Left colon (tissue), 2 donors: ENCODE data around the gene TUBD1. TPM values are rescaled to one million over a fixed set of nuclear protein-coding genes. Genes with fewer than 3 reads are reported as not detected.
"Not testable (repeated sequence)": the region's sequence is repeated elsewhere in the genome, so short reads cannot be mapped to it uniquely, and the experiment has no call there.

Experiments
- ATAC-seq: fragments of 200-7000 bp; cut with Tn5 transposase; one replicate; pipeline ENCODE4 v1.9.1; 2020; ENCODE audit warnings: mild to moderate bottlenecking, moderate library complexity
- DNase-seq, 2 donors: peaks; one replicate each; pipeline ENCODE4 v3.0.0-alpha.2; 2020
- intact Hi-C, 2 donors: fragments of 100-400 bp; cut with DNase I in 1 of 2; cut with micrococcal nuclease in 1 of 2; formaldehyde crosslinking; loops; one replicate each; pipeline versions ENCODE4 v1.11.2 to v1.14.0; 2022; cut with DNase I, micrococcal nuclease
- long read RNA-seq: library from polyadenylated mRNA; unstranded; transcript quantifications from one replicate; pipeline ENCODE4 v2.0.0, GENCODE V29; 2021
- total RNA-seq, 2 donors: library from RNA; stranded (reverse); fragmentation: NEBNext Ultra II Directional; extraction: Animal tissue kit (Norgen Biotek cat#: 25700); gene quantifications; one replicate each; pipeline ENCODE4 v1.2.1, GENCODE V29; 2021
- donor health status: DM: no; HTN: no; CAD: no.
- donor health status: DM: yes; HTN: yes; CAD: no.

The TUBD1 gene
- 1 to 10 TPM; 6.0 to 6.1 TPM for total RNA-seq
- long read RNA-seq, partial matches to known transcripts = 1 of 6 reads
- long read RNA-seq, other reads (novel, unspliced or antisense) = 4 of 6 reads

GRCh38 chr17:59892924-59893675 lies at the start of gene TUBD1, which contains the start of gene RPS6KB1:
TUBD1 (minus strand) TSS chr17:59892943; CDS start chr17:59891002, 1,941 bp downstream.
RPS6KB1 (plus strand) TSS chr17:59893121; CDS start chr17:59893185, 64 bp downstream.
- ATAC-seq = peak; percentile 96
- DNase-seq = peak; percentile 96 to 98
- intact Hi-C loops = no loop called here

- ATAC-seq (no peak), DNase-seq (no peak)
- intact Hi-C loops = no loop called here
Observed at GRCh38 chr17:59941131-59941530, 48.4 kb upstream of the TUBD1 start.

- DNase-seq, ATAC-seq, intact Hi-C loops: not testable (repeated sequence)
Observed at GRCh38 chr17:59940697-59941096, 48.0 kb upstream of the TUBD1 start.

- intact Hi-C loops, ATAC-seq, DNase-seq: not testable (repeated sequence)
Observed at GRCh38 chr17:59933317-59933716, 40.6 kb upstream of the TUBD1 start.

GRCh38 chr17:59930768-59931167 lies 38.0 kb upstream of the TUBD1 start:
- not testable (repeated sequence) for ATAC-seq, DNase-seq

GRCh38 chr17:59930121-59930520 lies 37.4 kb upstream of the TUBD1 start:
- intact Hi-C loops, DNase-seq, ATAC-seq: not testable (repeated sequence)

More at GRCh38 chr17:59930768-59931167, 38.0 kb upstream of the TUBD1 start:
- intact Hi-C loops = not testable (repeated sequence)

- ATAC-seq, intact Hi-C loops, DNase-seq: not testable (repeated sequence)
Observed at GRCh38 chr17:59920637-59921036, 27.9 kb upstream of the TUBD1 start.

- ATAC-seq (no peak), DNase-seq (no peak)
- intact Hi-C loops = no loop called here
Observed at GRCh38 chr17:59916446-59916845, 23.7 kb upstream of the TUBD1 start.

- intact Hi-C loops = loop anchor here in 1 of 2 donors (5.0 kb wide), 1 partner anchor 123 kb away; no protein-coding TSS in a partner anchor
- peak; percentile 52 for ATAC-seq
Observed at GRCh38 chr17:59914274-59914854, 21.6 kb upstream of the TUBD1 start.

GRCh38 chr17:59907467-59907866 lies 14.7 kb upstream of the TUBD1 start:
- DNase-seq (no peak), ATAC-seq (no peak)
- intact Hi-C loops = no loop called here

More at GRCh38 chr17:59914274-59914854, 21.6 kb upstream of the TUBD1 start:
- no peak for DNase-seq

GRCh38 chr17:59903455-59903854 lies 10.7 kb upstream of the TUBD1 start:
- DNase-seq (no peak), ATAC-seq (no peak)
- intact Hi-C loops = no loop called here

- ATAC-seq (no peak), DNase-seq (no peak)
- intact Hi-C loops = no loop called here
Observed at GRCh38 chr17:59901604-59902003, 8.9 kb upstream of the TUBD1 start.

- intact Hi-C loops = no loop called here
- peak; percentile 78 for ATAC-seq
- DNase-seq = no peak
Observed at GRCh38 chr17:59899099-59899498, 6.4 kb upstream of the TUBD1 start.

- ATAC-seq (no peak), DNase-seq (no peak)
- intact Hi-C loops = no loop called here
Observed at GRCh38 chr17:59897090-59897489, 4.3 kb upstream of the TUBD1 start.

- DNase-seq = no peak
- intact Hi-C loops = no loop called here
- peak; percentile 9 for ATAC-seq
Observed at GRCh38 chr17:59893676-59894100, 945 bp upstream of the TUBD1 start.

- intact Hi-C loops = no loop called here
- ATAC-seq = peak; percentile 67
- DNase-seq = no peak
Observed at GRCh38 chr17:59892251-59892923, 356 bp downstream of the TUBD1 start.

GRCh38 chr17:59890720-59891119 lies 2.0 kb downstream of the TUBD1 start:
- no peak for DNase-seq
- intact Hi-C loops = no loop called here
- no peak for ATAC-seq

GRCh38 chr17:59888145-59888750 lies 4.5 kb downstream of the TUBD1 start:
- ATAC-seq = no peak
- intact Hi-C loops = no loop called here
- DNase-seq = no peak

- DNase-seq = no peak
- intact Hi-C loops = no loop called here
- ATAC-seq = no peak
Observed at GRCh38 chr17:59884861-59885260, 7.9 kb downstream of the TUBD1 start.
